ENCODE measurements around the gene TMEM131L.
A peak's percentile ranks its signal among the peaks of the same experiment; 100 is the strongest.
"Not testable (repeated sequence)": the region's sequence is repeated elsewhere in the genome, so short reads cannot be mapped to it uniquely, and the experiment has no call there.

TMEM131L gene

DNA sequence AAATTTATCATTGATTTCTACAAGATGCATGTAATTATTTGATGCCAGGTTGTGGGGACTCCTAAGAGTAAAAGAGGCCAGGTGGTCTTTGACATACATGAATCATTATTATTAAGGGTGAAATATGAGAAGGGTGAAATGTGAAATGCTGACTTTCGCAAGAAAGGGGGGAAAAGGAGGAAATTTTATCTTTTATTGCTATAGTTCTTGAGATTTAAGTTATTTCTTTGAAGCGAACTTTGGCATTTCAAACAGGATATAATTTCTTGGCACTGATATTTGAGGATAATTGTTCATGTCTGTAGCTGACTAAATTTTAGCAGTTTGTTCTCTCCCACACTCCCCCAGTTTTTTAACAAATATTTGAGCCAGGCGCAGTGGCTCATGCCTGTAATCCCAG lies 80.1 kb downstream of the TMEM131L start:
- Histone ChIP-seq H3K9me3 (no peaks in the 10 kb centered on the region), H3K4me3 (ENCODE audit: low read depth in 1 of 2, low read length in 1 of 2) (no peak overlapping the region), H3K27me3 (no peaks in the 10 kb centered on the region), H3K36me3 (peaks cover 12% of the 10 kb centered on the region), H3K27ac (no peak overlapping the region), H3K4me1 (ENCODE audit: control insufficient read depth in 1 of 2, insufficient read depth in 1 of 2, low read depth in 1 of 2, low read length in 1 of 2) (no peaks in the 10 kb centered on the region)
- TF ChIP-seq, protein P1, sequence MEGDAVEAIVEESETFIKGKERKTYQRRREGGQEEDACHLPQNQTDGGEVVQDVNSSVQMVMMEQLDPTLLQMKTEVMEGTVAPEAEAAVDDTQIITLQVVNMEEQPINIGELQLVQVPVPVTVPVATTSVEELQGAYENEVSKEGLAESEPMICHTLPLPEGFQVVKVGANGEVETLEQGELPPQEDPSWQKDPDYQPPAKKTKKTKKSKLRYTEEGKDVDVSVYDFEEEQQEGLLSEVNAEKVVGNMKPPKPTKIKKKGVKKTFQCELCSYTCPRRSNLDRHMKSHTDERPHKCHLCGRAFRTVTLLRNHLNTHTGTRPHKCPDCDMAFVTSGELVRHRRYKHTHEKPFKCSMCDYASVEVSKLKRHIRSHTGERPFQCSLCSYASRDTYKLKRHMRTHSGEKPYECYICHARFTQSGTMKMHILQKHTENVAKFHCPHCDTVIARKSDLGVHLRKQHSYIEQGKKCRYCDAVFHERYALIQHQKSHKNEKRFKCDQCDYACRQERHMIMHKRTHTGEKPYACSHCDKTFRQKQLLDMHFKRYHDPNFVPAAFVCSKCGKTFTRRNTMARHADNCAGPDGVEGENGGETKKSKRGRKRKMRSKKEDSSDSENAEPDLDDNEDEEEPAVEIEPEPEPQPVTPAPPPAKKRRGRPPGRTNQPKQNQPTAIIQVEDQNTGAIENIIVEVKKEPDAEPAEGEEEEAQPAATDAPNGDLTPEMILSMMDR (IDR thresholded peaks at IDR 0.05): no peak

DNA sequence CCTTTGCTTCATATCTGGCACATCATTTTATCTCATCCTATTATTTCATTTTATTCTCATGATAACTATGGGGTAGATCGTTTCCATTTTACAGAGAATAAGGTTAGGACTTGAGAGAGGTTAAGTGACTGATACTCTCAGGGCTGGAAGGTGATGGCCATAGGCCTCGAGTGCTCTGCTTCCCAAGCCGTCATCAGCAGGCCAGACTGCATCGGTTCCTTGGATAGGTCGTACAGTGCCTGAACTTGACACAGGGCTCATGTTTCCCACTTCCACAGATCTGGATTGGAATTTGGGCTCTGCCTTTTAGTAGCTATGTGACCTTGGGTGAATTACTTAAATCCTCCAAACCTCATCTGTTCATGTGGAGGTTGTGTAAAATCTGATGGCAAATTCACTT lies 81.4 kb downstream of the TMEM131L start:
- peaks cover 13% of the 10 kb centered on the region for H3K36me3 ChIP-seq
- H3K4me1 ChIP-seq (ENCODE audit: control insufficient read depth in 1 of 2, insufficient read depth in 1 of 2, low read depth in 1 of 2, low read length in 1 of 2): no peaks in the 10 kb centered on the region
- no peaks in the 10 kb centered on the region for H3K27me3 ChIP-seq
- H3K4me3 ChIP-seq (ENCODE audit: low read depth in 1 of 2, low read length in 1 of 2): no peak overlapping the region
- H3K27ac ChIP-seq: no peak overlapping the region
- TF ChIP-seq, protein P1 (IDR thresholded peaks at IDR 0.05): no peak
- H3K9me3 ChIP-seq: no peaks in the 10 kb centered on the region

DNA sequence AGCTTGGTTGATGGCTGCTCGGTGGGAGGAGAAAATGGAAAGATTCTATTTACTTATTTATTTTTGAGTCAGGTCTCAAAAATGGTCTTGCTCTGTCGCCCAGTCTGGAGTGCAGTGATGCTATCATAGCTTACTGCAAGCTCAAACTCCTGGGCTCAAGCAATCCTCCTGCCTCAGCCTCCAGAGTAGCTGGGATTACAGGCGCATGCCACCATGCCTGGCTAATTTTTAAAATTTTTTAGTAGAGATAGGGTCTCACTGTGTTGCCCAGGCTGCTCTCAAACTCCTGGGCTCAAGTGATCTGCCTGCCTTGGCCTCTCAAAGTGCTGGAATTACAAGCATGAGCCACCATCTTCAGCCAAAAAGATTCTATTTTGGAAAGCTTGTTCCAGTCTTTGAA lies 82.7 kb downstream of the TMEM131L start:
- H3K4me1 ChIP-seq (ENCODE audit: control insufficient read depth in 1 of 2, insufficient read depth in 1 of 2, low read depth in 1 of 2, low read length in 1 of 2); H3K9me3 ChIP-seq; H3K4me3 ChIP-seq (ENCODE audit: low read depth in 1 of 2, low read length in 1 of 2); H3K27me3 ChIP-seq: not testable (repeated sequence)
- Histone ChIP-seq H3K27ac (peak overlapping the region; percentile 23), H3K36me3 (peaks cover 13% of the 10 kb centered on the region)

DNA sequence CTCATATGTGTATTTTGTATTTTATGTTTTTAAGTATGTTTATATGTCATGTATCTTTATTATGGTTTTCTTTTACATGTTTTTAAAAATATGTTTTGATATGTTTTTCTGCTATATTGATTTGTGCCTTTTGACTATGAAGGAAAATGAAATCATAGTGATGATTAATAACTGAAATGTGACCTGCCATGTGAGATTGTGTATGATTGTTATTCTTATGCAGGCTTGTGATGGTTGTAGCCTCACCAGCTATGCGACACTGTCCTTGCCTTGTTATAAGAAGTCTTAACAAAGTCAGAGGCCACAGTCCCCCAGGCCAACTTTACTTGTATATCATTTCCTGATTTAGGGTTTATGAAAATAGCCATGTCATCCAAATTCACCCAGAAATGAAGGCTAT lies 83.2 kb downstream of the TMEM131L start:
- H3K36me3 ChIP-seq: peaks cover 13% of the 10 kb centered on the region
- no peaks in the 10 kb centered on the region for H3K4me1 ChIP-seq (ENCODE audit: control insufficient read depth in 1 of 2, insufficient read depth in 1 of 2, low read depth in 1 of 2, low read length in 1 of 2)
- H3K4me3 ChIP-seq (ENCODE audit: low read depth in 1 of 2, low read length in 1 of 2): no peak overlapping the region
- H3K27ac ChIP-seq: no peak overlapping the region
- TF ChIP-seq, protein P1 (IDR thresholded peaks at IDR 0.05): no peak
- no peaks in the 10 kb centered on the region for H3K27me3 ChIP-seq
- no peaks in the 10 kb centered on the region for H3K9me3 ChIP-seq

DNA sequence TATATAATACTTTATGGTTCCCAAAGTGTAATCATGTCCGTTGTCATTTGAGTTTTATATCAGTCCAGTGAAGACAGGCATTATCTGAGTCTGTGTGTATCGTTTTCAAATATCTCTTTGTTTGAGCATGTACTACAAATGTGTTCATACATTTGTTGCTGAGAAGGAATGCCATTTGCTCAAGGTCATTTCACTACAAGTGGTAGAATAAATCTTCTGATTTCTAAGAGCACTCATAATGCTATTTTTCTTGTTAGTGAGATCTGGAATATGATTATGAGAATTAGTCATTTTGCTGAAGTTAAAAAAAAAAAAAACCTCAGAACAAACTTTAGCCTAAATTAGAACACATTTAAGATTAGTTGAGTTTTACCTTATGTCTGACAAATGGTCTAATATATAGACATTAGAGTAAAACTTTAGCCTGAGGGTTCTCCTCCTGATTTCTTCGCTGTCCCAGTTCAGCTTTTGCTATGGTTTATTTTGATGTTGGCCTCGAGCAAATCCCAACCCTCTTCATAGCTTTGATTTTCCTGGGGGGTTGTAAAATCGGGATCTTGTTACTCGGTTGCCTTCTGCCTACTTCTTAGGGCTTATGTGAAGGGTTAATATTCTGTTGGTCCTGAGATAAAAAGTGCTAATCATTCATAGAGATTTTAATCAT lies 87.1 kb downstream of the TMEM131L start:
- Histone ChIP-seq H3K27me3 (no peaks in the 10 kb centered on the region), H3K4me1 (ENCODE audit: control insufficient read depth in 1 of 2, insufficient read depth in 1 of 2, low read depth in 1 of 2, low read length in 1 of 2) (peaks cover 17 to 22% of the 10 kb centered on the region in 2 experiments), H3K4me3 (ENCODE audit: low read depth in 1 of 2, low read length in 1 of 2) (no peak overlapping the region), H3K36me3 (peaks cover 33% of the 10 kb centered on the region), H3K27ac (no peak overlapping the region), H3K9me3 (no peaks in the 10 kb centered on the region)
- TF ChIP-seq, protein P1 (IDR thresholded peaks at IDR 0.05): no peak

DNA sequence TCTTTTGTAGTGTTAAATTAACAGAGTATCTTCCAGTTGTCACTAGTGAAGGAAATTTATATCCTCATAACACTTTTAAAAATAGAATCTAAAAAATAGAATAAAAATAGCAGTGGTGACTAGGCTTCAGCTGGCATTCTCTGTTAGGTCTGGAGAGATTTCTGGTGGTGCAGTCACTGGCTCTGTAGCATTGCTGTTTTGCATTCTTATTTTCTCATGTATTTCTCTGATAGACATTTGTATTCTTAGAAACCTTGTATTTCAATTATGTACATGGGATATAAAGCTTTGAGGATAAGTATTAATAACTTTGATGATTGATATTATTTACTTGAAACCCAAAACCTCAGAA lies 87.6 kb downstream of the TMEM131L start:
- TF ChIP-seq, protein P1 (IDR thresholded peaks at IDR 0.05): no peak
- Histone ChIP-seq H3K4me3 (ENCODE audit: low read depth in 1 of 2, low read length in 1 of 2) (no peak overlapping the region), H3K36me3 (peaks cover 33% of the 10 kb centered on the region)

More for the DNA sequence above, 87.6 kb downstream of the TMEM131L start:
- H3K9me3 ChIP-seq: no peaks in the 10 kb centered on the region
- H3K27ac ChIP-seq: no peak overlapping the region
- peaks cover 22 to 27% of the 10 kb centered on the region in 2 experiments for H3K4me1 ChIP-seq (ENCODE audit: control insufficient read depth in 1 of 2, insufficient read depth in 1 of 2, low read depth in 1 of 2, low read length in 1 of 2)
- no peaks in the 10 kb centered on the region for H3K27me3 ChIP-seq
